Measurements from ENCODE around the gene USP7.
"Not testable (repeated sequence)": the region's sequence is repeated elsewhere in the genome, so short reads cannot be mapped to it uniquely, and the experiment has no call there.

Gene USP7

GRCh38 chr16:8858994-8859912, 104.5 kb downstream of the USP7 start:
- no peak for DNase-seq

GRCh38 chr16:8855972-8856371, 107.7 kb downstream of the USP7 start:
- no peak for DNase-seq

GRCh38 chr16:8855051-8855786, 108.5 kb downstream of the USP7 start:
- no peak for DNase-seq

GRCh38 chr16:8854298-8854948, 109.3 kb downstream of the USP7 start:
- DNase-seq = no peak

GRCh38 chr16:8853611-8854010, 110.1 kb downstream of the USP7 start:
- no peak for DNase-seq

GRCh38 chr16:8853150-8853549, 110.6 kb downstream of the USP7 start:
- no peak for DNase-seq

GRCh38 chr16:8852534-8852933, 111.2 kb downstream of the USP7 start:
- DNase-seq = no peak

- DNase-seq = no peak
Measured at GRCh38 chr16:8851761-8852403, 111.8 kb downstream of the USP7 start.

- DNase-seq = peak; percentile 16
Measured at GRCh38 chr16:8850279-8850885, 113.3 kb downstream of the USP7 start.

GRCh38 chr16:8849411-8850011, 114.2 kb downstream of the USP7 start:
- no peak for DNase-seq

- DNase-seq = no peak
Measured at GRCh38 chr16:8848939-8849391, 114.7 kb downstream of the USP7 start.

- DNase-seq = no peak
Measured at GRCh38 chr16:8848231-8848938, 115.3 kb downstream of the USP7 start.

- DNase-seq = no peak
Measured at GRCh38 chr16:8847623-8848022, 116.1 kb downstream of the USP7 start.

- DNase-seq = no peak
Measured at GRCh38 chr16:8847145-8847544, 116.6 kb downstream of the USP7 start.

GRCh38 chr16:8846401-8846932, 117.2 kb downstream of the USP7 start:
- DNase-seq = no peak

- no peak for DNase-seq
Measured at GRCh38 chr16:8845699-8846298, 117.9 kb downstream of the USP7 start.

- DNase-seq = not testable (repeated sequence)
Measured at GRCh38 chr16:8843296-8843695, 120.4 kb downstream of the USP7 start.

Measured in activated T-cell treated with anti-CD3 and anti-CD28 coated beads, Interleukin-2, amount 50 U/mL, for 1 hour (primary cell).